ENCODE results near the gene ABCB11. TPM values are rescaled to one million over a fixed set of nuclear protein-coding genes. Genes with fewer than 3 reads are reported as not detected.

The ABCB11 gene
- total RNA-seq, 1 experiment from 2014 or later: 0.05 TPM

DNA sequence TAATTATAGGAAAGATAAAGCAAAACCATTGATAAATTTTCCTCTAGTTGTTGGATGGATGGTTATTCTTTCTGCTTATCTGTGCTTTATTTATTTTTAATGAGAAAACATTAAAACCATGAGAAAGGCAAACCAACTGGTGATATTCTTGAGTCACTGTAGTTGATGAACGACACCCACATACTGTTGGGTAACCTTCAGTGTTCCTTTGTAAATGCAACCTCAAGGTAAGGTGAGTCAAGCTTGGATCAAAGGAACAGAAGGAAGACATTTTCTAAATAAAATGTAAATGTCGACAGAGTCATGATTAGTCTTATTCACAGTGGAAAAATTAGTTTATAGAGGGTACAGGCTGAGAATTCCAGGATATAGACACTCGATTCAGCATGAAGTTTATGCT is 12.7 kb downstream of the ABCB11 start:
- intact Hi-C loops (cut with micrococcal nuclease; ENCODE audit: unreplicated experiment): no loop called here
- Histone ChIP-seq H3K36me3 (ENCODE audit: control insufficient read depth, insufficient read depth, low read length) (no peaks in the 10 kb centered on the region; the same call in 1 of the 2 replicates), H3K27me3 (ENCODE audit: control insufficient read depth, insufficient read depth, low read length) (no peaks in the 10 kb centered on the region), H3K9me3 (ENCODE audit: control insufficient read depth, insufficient read depth, low read depth, low read length) (no peaks in the 10 kb centered on the region), H3K4me1 (ENCODE audit: control insufficient read depth, insufficient read depth, low read length) (no peaks in the 10 kb centered on the region), H3K4me3 (ENCODE audit: low read depth in 2 of 2, low read length in 2 of 2) (no peak overlapping the region), H3K27ac (ENCODE audit: low read length) (no peak overlapping the region)
- no peak for TF ChIP-seq SIN3A (IDR thresholded peaks at IDR 0.05; ENCODE audit: borderline replicate concordance, insufficient read depth, low read depth, low read length)
- TF ChIP-seq, protein P1, sequence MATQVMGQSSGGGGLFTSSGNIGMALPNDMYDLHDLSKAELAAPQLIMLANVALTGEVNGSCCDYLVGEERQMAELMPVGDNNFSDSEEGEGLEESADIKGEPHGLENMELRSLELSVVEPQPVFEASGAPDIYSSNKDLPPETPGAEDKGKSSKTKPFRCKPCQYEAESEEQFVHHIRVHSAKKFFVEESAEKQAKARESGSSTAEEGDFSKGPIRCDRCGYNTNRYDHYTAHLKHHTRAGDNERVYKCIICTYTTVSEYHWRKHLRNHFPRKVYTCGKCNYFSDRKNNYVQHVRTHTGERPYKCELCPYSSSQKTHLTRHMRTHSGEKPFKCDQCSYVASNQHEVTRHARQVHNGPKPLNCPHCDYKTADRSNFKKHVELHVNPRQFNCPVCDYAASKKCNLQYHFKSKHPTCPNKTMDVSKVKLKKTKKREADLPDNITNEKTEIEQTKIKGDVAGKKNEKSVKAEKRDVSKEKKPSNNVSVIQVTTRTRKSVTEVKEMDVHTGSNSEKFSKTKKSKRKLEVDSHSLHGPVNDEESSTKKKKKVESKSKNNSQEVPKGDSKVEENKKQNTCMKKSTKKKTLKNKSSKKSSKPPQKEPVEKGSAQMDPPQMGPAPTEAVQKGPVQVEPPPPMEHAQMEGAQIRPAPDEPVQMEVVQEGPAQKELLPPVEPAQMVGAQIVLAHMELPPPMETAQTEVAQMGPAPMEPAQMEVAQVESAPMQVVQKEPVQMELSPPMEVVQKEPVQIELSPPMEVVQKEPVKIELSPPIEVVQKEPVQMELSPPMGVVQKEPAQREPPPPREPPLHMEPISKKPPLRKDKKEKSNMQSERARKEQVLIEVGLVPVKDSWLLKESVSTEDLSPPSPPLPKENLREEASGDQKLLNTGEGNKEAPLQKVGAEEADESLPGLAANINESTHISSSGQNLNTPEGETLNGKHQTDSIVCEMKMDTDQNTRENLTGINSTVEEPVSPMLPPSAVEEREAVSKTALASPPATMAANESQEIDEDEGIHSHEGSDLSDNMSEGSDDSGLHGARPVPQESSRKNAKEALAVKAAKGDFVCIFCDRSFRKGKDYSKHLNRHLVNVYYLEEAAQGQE (IDR thresholded peaks at IDR 0.05; ENCODE audit: insufficient read depth in 1 of 2, low read depth in 2 of 2, low read length in 1 of 2): no peak
- TF ChIP-seq TCF7L2 (IDR thresholded peaks at IDR 0.05; ENCODE audit: low read depth, low read length): no peak
- no peak for TF ChIP-seq POLR2AphosphoS5 (IDR thresholded peaks at IDR 0.05; ENCODE audit: low read depth, low read length)
- TF ChIP-seq, protein P2, sequence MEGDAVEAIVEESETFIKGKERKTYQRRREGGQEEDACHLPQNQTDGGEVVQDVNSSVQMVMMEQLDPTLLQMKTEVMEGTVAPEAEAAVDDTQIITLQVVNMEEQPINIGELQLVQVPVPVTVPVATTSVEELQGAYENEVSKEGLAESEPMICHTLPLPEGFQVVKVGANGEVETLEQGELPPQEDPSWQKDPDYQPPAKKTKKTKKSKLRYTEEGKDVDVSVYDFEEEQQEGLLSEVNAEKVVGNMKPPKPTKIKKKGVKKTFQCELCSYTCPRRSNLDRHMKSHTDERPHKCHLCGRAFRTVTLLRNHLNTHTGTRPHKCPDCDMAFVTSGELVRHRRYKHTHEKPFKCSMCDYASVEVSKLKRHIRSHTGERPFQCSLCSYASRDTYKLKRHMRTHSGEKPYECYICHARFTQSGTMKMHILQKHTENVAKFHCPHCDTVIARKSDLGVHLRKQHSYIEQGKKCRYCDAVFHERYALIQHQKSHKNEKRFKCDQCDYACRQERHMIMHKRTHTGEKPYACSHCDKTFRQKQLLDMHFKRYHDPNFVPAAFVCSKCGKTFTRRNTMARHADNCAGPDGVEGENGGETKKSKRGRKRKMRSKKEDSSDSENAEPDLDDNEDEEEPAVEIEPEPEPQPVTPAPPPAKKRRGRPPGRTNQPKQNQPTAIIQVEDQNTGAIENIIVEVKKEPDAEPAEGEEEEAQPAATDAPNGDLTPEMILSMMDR (IDR thresholded peaks at IDR 0.05): no peak
- ChIA-PET POLR2A (no interaction called here), CTCF (no interaction called here)
- BruUV-seq (replicated peaks): no TSS peak
- ATAC-seq: no peak
- in situ Hi-C loops (cut with HindIII; ENCODE audit: low pct_unique_long_range_greater_than_20kb, low sequenced_read_pairs): no loop called here
- DNase-seq (ENCODE audit: low read depth, low spot score): no peak

DNA sequence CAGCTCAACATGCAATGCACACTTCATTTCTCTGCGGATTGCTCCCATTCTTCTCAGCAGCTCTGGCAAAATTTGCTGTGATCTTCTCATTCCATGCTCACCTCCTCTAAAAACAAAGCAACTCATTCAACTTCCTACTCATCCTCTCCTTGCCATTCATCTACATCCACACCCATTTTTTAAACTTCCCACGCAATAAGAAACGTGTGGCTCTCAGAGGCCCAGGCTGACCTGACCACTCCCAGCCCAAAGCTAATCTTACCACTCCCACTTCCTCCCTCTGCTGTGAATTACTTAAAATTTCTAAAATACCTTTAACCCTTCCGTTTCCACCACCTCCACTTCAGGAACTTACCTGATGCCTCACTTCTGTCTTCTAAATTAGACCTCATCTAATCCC is 15.2 kb downstream of the ABCB11 start:
- BruUV-seq (replicated peaks): no TSS peak
- ChIA-PET POLR2A (no interaction called here), CTCF (interaction anchor here (0.6 kb wide), 1 partner anchor 145 kb away, joined by 3 read pairs; no protein-coding TSS in a partner anchor)
- no peak for TF ChIP-seq SIN3A (IDR thresholded peaks at IDR 0.05; ENCODE audit: borderline replicate concordance, insufficient read depth, low read depth, low read length)
- no peak for TF ChIP-seq POLR2AphosphoS5 (IDR thresholded peaks at IDR 0.05; ENCODE audit: low read depth, low read length)
- TF ChIP-seq TCF7L2 (IDR thresholded peaks at IDR 0.05; ENCODE audit: low read depth, low read length): no peak
- TF ChIP-seq, protein P1 (IDR thresholded peaks at IDR 0.05; ENCODE audit: insufficient read depth in 1 of 2, low read depth in 2 of 2, low read length in 1 of 2): no peak
- TF ChIP-seq, protein P2 (IDR thresholded peaks at IDR 0.05): no peak
- DNase-seq (ENCODE audit: low read depth, low spot score) (no peak), ATAC-seq (no peak)
- H3K4me1 ChIP-seq (ENCODE audit: control insufficient read depth, insufficient read depth, low read length): no peaks in the 10 kb centered on the region
- H3K27ac ChIP-seq (ENCODE audit: low read length): no peak overlapping the region
- no peaks in the 10 kb centered on the region for H3K27me3 ChIP-seq (ENCODE audit: control insufficient read depth, insufficient read depth, low read length)
- no peaks in the 10 kb centered on the region for H3K36me3 ChIP-seq (ENCODE audit: control insufficient read depth, insufficient read depth, low read length)
- intact Hi-C loops (cut with micrococcal nuclease; ENCODE audit: unreplicated experiment) (no loop called here), in situ Hi-C loops (cut with HindIII; ENCODE audit: low pct_unique_long_range_greater_than_20kb, low sequenced_read_pairs) (no loop called here)
- no peaks in the 10 kb centered on the region for H3K9me3 ChIP-seq (ENCODE audit: control insufficient read depth, insufficient read depth, low read depth, low read length)
- no peak overlapping the region for H3K4me3 ChIP-seq (ENCODE audit: low read depth in 2 of 2, low read length in 2 of 2)
